ENCODE measurements around the gene ALG2. TPM values are rescaled to one million over a fixed set of nuclear protein-coding genes. Genes with fewer than 3 reads are reported as not detected.

ALG2 gene
- total and polyA plus RNA-seq, 9 of the 15 experiments (the other 6 are each of a cell fraction or from before 2014, with no cell fraction given) = 4.9 to 41.9 (median 20.2) TPM

- no peak for TF ChIP-seq RBM17 (IDR thresholded peaks at IDR 0.05; ENCODE audit: borderline replicate concordance, low read depth, low read length)
- TF ChIP-seq, protein P1, sequence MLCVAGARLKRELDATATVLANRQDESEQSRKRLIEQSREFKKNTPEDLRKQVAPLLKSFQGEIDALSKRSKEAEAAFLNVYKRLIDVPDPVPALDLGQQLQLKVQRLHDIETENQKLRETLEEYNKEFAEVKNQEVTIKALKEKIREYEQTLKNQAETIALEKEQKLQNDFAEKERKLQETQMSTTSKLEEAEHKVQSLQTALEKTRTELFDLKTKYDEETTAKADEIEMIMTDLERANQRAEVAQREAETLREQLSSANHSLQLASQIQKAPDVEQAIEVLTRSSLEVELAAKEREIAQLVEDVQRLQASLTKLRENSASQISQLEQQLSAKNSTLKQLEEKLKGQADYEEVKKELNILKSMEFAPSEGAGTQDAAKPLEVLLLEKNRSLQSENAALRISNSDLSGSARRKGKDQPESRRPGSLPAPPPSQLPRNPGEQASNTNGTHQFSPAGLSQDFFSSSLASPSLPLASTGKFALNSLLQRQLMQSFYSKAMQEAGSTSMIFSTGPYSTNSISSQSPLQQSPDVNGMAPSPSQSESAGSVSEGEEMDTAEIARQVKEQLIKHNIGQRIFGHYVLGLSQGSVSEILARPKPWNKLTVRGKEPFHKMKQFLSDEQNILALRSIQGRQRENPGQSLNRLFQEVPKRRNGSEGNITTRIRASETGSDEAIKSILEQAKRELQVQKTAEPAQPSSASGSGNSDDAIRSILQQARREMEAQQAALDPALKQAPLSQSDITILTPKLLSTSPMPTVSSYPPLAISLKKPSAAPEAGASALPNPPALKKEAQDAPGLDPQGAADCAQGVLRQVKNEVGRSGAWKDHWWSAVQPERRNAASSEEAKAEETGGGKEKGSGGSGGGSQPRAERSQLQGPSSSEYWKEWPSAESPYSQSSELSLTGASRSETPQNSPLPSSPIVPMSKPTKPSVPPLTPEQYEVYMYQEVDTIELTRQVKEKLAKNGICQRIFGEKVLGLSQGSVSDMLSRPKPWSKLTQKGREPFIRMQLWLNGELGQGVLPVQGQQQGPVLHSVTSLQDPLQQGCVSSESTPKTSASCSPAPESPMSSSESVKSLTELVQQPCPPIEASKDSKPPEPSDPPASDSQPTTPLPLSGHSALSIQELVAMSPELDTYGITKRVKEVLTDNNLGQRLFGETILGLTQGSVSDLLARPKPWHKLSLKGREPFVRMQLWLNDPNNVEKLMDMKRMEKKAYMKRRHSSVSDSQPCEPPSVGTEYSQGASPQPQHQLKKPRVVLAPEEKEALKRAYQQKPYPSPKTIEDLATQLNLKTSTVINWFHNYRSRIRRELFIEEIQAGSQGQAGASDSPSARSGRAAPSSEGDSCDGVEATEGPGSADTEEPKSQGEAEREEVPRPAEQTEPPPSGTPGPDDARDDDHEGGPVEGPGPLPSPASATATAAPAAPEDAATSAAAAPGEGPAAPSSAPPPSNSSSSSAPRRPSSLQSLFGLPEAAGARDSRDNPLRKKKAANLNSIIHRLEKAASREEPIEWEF (CRISPR knock-in tag; IDR thresholded peaks at IDR 0.05) = peak; percentile 67; the same call in 1 of the 2 replicates
- TF ChIP-seq HNRNPUL1 (IDR thresholded peaks at IDR 0.05; ENCODE audit: low read length) = no peak
- peak in 1 of 2 experiments; percentile 27; a peak in 1 of 3 replicates for TF ChIP-seq CBX3 (IDR thresholded peaks at IDR 0.05; ENCODE audit: borderline replicate concordance in 1 of 2, low read length in 2 of 2)
- TF ChIP-seq, protein P2, sequence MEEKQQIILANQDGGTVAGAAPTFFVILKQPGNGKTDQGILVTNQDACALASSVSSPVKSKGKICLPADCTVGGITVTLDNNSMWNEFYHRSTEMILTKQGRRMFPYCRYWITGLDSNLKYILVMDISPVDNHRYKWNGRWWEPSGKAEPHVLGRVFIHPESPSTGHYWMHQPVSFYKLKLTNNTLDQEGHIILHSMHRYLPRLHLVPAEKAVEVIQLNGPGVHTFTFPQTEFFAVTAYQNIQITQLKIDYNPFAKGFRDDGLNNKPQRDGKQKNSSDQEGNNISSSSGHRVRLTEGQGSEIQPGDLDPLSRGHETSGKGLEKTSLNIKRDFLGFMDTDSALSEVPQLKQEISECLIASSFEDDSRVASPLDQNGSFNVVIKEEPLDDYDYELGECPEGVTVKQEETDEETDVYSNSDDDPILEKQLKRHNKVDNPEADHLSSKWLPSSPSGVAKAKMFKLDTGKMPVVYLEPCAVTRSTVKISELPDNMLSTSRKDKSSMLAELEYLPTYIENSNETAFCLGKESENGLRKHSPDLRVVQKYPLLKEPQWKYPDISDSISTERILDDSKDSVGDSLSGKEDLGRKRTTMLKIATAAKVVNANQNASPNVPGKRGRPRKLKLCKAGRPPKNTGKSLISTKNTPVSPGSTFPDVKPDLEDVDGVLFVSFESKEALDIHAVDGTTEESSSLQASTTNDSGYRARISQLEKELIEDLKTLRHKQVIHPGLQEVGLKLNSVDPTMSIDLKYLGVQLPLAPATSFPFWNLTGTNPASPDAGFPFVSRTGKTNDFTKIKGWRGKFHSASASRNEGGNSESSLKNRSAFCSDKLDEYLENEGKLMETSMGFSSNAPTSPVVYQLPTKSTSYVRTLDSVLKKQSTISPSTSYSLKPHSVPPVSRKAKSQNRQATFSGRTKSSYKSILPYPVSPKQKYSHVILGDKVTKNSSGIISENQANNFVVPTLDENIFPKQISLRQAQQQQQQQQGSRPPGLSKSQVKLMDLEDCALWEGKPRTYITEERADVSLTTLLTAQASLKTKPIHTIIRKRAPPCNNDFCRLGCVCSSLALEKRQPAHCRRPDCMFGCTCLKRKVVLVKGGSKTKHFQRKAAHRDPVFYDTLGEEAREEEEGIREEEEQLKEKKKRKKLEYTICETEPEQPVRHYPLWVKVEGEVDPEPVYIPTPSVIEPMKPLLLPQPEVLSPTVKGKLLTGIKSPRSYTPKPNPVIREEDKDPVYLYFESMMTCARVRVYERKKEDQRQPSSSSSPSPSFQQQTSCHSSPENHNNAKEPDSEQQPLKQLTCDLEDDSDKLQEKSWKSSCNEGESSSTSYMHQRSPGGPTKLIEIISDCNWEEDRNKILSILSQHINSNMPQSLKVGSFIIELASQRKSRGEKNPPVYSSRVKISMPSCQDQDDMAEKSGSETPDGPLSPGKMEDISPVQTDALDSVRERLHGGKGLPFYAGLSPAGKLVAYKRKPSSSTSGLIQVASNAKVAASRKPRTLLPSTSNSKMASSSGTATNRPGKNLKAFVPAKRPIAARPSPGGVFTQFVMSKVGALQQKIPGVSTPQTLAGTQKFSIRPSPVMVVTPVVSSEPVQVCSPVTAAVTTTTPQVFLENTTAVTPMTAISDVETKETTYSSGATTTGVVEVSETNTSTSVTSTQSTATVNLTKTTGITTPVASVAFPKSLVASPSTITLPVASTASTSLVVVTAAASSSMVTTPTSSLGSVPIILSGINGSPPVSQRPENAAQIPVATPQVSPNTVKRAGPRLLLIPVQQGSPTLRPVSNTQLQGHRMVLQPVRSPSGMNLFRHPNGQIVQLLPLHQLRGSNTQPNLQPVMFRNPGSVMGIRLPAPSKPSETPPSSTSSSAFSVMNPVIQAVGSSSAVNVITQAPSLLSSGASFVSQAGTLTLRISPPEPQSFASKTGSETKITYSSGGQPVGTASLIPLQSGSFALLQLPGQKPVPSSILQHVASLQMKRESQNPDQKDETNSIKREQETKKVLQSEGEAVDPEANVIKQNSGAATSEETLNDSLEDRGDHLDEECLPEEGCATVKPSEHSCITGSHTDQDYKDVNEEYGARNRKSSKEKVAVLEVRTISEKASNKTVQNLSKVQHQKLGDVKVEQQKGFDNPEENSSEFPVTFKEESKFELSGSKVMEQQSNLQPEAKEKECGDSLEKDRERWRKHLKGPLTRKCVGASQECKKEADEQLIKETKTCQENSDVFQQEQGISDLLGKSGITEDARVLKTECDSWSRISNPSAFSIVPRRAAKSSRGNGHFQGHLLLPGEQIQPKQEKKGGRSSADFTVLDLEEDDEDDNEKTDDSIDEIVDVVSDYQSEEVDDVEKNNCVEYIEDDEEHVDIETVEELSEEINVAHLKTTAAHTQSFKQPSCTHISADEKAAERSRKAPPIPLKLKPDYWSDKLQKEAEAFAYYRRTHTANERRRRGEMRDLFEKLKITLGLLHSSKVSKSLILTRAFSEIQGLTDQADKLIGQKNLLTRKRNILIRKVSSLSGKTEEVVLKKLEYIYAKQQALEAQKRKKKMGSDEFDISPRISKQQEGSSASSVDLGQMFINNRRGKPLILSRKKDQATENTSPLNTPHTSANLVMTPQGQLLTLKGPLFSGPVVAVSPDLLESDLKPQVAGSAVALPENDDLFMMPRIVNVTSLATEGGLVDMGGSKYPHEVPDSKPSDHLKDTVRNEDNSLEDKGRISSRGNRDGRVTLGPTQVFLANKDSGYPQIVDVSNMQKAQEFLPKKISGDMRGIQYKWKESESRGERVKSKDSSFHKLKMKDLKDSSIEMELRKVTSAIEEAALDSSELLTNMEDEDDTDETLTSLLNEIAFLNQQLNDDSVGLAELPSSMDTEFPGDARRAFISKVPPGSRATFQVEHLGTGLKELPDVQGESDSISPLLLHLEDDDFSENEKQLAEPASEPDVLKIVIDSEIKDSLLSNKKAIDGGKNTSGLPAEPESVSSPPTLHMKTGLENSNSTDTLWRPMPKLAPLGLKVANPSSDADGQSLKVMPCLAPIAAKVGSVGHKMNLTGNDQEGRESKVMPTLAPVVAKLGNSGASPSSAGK (IDR thresholded peaks at IDR 0.05) = peak; percentile 95
- 0 out of 2 replicates have a peak, but pooled peaks have one; percentile 24 for TF ChIP-seq ZNF143 (CRISPR knock-in tag; IDR thresholded peaks at IDR 0.05)
- TF ChIP-seq NFYB (IDR thresholded peaks at IDR 0.05; ENCODE audit: extremely low read depth, insufficient read length) = peak; percentile 10
- TF ChIP-seq MECOM (CRISPR knock-in tag; IDR thresholded peaks at IDR 0.05) = 0 out of 2 replicates have a peak, but pooled peaks have one; percentile 30
- no peak for TF ChIP-seq CHD4 (IDR thresholded peaks at IDR 0.05; ENCODE audit: insufficient read depth, insufficient replicate concordance, low read depth, low read length, poor library complexity, severe bottlenecking)
- TF ChIP-seq ARID1B (IDR thresholded peaks at IDR 0.05) = no peak
Measured at GRCh38 chr9:99259231-99259918, 37.6 kb upstream of the ALG2 start (continued).
